HG03097 (cell line): Measurements from ENCODE around the gene TMA7.

Experiments used
- ATAC-seq: cut with Tn5 transposase; IDR thresholded peaks from one replicate; pipeline ENCODE4 v1.9.1; 2021; ENCODE audit not compliant: unreplicated experiment, low FRiP score

TMA7 gene

DNA sequence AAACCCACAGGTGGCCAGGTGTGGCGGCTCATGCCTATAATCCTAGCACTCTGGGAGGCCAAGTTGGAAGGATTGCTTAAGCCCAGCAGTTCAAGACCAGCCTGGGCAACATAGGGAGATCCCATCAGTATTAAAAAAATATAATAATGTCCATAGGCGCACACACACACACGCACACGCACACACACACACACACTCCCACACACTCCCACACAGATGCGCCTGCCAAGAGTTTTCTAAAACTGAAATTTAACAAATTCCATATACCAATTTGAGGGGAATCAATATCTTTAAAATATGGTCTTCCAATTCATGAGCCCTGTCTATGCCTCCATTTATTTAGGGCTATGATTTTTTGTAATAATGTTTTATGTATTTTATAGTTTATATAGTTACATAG is 46.9 kb downstream of the TMA7 start:
- ATAC-seq: no peak

DNA sequence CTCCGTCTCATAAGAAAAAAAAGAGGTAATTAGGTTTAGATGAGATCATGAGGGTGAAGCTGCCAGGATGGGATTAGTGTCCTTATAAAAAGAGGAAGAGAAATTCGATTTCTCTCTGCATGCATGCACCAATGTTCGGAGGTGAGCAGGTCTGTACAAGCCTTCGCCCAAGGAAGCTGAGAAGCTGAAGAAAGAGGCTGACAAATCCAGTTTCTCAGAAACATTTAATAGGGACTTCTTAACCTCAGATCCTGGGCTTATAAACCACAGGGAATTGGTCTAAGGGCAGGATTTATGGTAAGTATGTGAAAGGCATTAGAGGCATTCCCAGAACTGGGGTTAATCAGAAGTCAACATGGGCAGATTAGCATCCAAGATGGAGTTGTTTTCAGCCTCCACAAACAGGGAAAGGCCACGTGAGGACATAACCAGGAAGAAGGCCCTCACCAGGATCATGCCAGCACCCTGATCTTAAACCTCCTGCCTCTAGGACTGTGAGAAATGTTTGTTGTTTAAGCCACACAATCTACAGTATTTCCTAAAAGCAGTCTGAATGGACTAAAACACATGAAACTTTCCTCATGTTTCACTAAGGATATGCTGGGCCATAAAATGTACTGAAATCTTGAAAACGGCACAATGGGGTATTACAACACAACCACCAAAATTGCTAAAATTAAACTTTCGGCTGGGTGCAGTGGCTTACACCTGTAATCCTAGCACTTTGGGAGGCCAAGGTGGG is 52.6 kb downstream of the TMA7 start:
- ATAC-seq: no peak

- no peak for ATAC-seq
Measured at GRCh38 chr3:48493203-48493501, 53.1 kb downstream of the TMA7 start.
